ENCODE results near the gene ERVH48-1. TPM values are rescaled to one million over a fixed set of nuclear protein-coding genes. Genes with fewer than 3 reads are reported as not detected.
"Not testable (repeated sequence)": the region's sequence is repeated elsewhere in the genome, so short reads cannot be mapped to it uniquely, and the experiment has no call there.

The ERVH48-1 gene
- total RNA-seq, 1 experiment from 2014 or later, result 37.9 TPM

GRCh38 chr21:42959728-42960127, 34.3 kb upstream of the ERVH48-1 start:
- peaks cover 32% of the 10 kb centered on the region for H3K4me1 ChIP-seq
- ChIA-PET POLR2A (no interaction called here), CTCF (no interaction called here)
- intact Hi-C loops (cut with micrococcal nuclease; ENCODE audit: unreplicated experiment), result no loop called here
- Mint-ChIP-seq H3K36me3 (ENCODE audit: insufficient read depth, unreplicated experiment) (peaks cover 50% of the 10 kb centered on the region), H3K4me1 (ENCODE audit: low read depth, unreplicated experiment) (peaks cover 18% of the 10 kb centered on the region), H3K4me3 (ENCODE audit: unreplicated experiment) (no peak overlapping the region), H3K27ac (ENCODE audit: unreplicated experiment) (peak overlapping the region; percentile 35), H3K27me3 (ENCODE audit: insufficient read depth, unreplicated experiment) (no peaks in the 10 kb centered on the region), H3K9me3 (ENCODE audit: unreplicated experiment) (no peaks in the 10 kb centered on the region)
- no TSS peak for BruUV-seq (replicated peaks)
- H3K9me3 ChIP-seq, result no peaks in the 10 kb centered on the region
- TF ChIP-seq CTCF (IDR thresholded peaks at IDR 0.05; ENCODE audit: insufficient read depth in 1 of 2, low read depth in 1 of 2, low read length in 1 of 2, severe bottlenecking in 1 of 2, unreplicated experiment in 1 of 2), result no peak
- DNase-seq, result no peak
- no peak overlapping the region for H3K4me3 ChIP-seq (ENCODE audit: low read depth, low read length)
- H3K36me3 ChIP-seq (ENCODE audit: control insufficient read depth, insufficient read depth, low read length), result no peaks in the 10 kb centered on the region
- H3K27me3 ChIP-seq (replicated peaks; ENCODE audit: control insufficient read depth, insufficient read depth, low read length), result no peaks in the 10 kb centered on the region

- H3K36me3 Mint-ChIP-seq (ENCODE audit: insufficient read depth, unreplicated experiment), result peaks cover 43% of the 10 kb centered on the region
- H3K4me1 Mint-ChIP-seq (ENCODE audit: low read depth, unreplicated experiment), result peaks cover 17% of the 10 kb centered on the region
- DNase-seq; H3K4me3 ChIP-seq (ENCODE audit: low read depth, low read length); H3K27me3 Mint-ChIP-seq (ENCODE audit: insufficient read depth, unreplicated experiment); H3K9me3 ChIP-seq; H3K27ac Mint-ChIP-seq (ENCODE audit: unreplicated experiment); H3K4me3 Mint-ChIP-seq (ENCODE audit: unreplicated experiment); BruUV-seq (replicated peaks); intact Hi-C loops (cut with micrococcal nuclease; ENCODE audit: unreplicated experiment); H3K9me3 Mint-ChIP-seq (ENCODE audit: unreplicated experiment); H3K36me3 ChIP-seq (ENCODE audit: control insufficient read depth, insufficient read depth, low read length); H3K27me3 ChIP-seq (replicated peaks; ENCODE audit: control insufficient read depth, insufficient read depth, low read length): not testable (repeated sequence)
- H3K4me1 ChIP-seq, result peaks cover 32% of the 10 kb centered on the region
- POLR2A ChIA-PET, result interaction anchor here (0.6 to 0.7 kb wide), 2 partner anchors 16 to 33 kb away, joined by 3 to 7 read pairs; partner anchors contain the start of gene ERVH48-1
- CTCF ChIA-PET, result interaction anchor here (0.7 kb wide), 1 partner anchor 13 kb away, joined by 3 read pairs; no protein-coding TSS in a partner anchor
Measured at GRCh38 chr21:42958122-42958521, 32.7 kb upstream of the ERVH48-1 start.

DNA sequence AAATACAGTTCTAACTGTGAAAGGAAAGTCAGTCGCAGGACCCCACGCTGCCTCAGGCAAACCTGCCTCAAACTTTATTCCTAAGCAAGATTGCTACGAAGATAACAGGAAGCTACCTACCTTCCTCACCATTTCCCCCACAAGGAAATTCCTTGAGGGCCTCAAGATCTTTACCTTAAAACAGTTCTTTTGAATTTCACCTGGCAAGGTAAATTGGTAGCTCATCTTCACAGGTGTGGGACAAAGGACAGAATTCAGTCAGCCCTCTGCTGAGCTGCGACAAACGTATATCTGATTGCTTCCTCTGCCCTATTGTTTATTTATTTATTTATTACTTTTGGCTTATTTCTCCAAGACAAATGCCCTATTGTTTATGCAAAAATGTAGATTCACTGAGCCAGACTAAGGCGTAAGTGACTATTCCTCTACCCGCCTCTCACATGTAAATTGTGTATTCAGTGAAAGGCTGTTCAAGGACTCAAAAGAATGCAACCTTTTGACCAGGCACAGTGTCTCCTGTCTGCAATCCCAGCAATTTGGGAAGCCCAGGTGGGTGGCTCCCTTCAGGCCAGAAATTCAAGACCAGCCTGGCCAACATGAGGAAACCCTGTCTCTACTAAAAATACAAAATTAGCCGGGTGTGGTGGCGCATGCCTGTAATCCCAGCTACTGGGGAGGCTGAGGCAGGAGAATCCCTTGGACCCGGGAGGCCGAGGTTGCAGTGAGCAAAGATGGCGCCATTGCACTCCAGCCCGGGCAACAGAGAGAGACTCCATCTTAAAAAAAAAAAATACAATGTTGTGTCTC, 31.6 kb upstream of the ERVH48-1 start:
- ChIA-PET POLR2A (interaction anchor here (0.6 kb wide), 1 partner anchor 26 kb away, joined by 3 read pairs; no protein-coding TSS in a partner anchor), CTCF (interaction anchor here (1.0 kb wide), 1 partner anchor 17 kb away, joined by 3 read pairs; the partner anchor contains the start of gene PKNOX1)
- no peaks in the 10 kb centered on the region for H3K9me3 Mint-ChIP-seq (ENCODE audit: unreplicated experiment)
- peak; percentile 53 to 69 for DNase-seq
- H3K4me3 ChIP-seq (ENCODE audit: low read depth, low read length), result no peak overlapping the region
- no peaks in the 10 kb centered on the region for H3K36me3 ChIP-seq (ENCODE audit: control insufficient read depth, insufficient read depth, low read length)
- H3K36me3 Mint-ChIP-seq (ENCODE audit: insufficient read depth, unreplicated experiment), result peaks cover 43% of the 10 kb centered on the region
- peak overlapping the region; percentile 25 for H3K4me3 Mint-ChIP-seq (ENCODE audit: unreplicated experiment)
- TSS peak; percentile 38 for BruUV-seq (replicated peaks)
- H3K4me1 ChIP-seq, result peaks cover 27% of the 10 kb centered on the region
- intact Hi-C loops (cut with micrococcal nuclease; ENCODE audit: unreplicated experiment), result no loop called here
- H3K27me3 ChIP-seq (replicated peaks; ENCODE audit: control insufficient read depth, insufficient read depth, low read length), result no peaks in the 10 kb centered on the region
- no peak for TF ChIP-seq CTCF (IDR thresholded peaks at IDR 0.05; ENCODE audit: insufficient read depth in 1 of 2, low read depth in 1 of 2, low read length in 1 of 2, severe bottlenecking in 1 of 2, unreplicated experiment in 1 of 2)
- peak overlapping the region; percentile 91 for H3K27ac Mint-ChIP-seq (ENCODE audit: unreplicated experiment)
- H3K27me3 Mint-ChIP-seq (ENCODE audit: insufficient read depth, unreplicated experiment), result no peaks in the 10 kb centered on the region
- no peaks in the 10 kb centered on the region for H3K9me3 ChIP-seq
- peaks cover 17% of the 10 kb centered on the region for H3K4me1 Mint-ChIP-seq (ENCODE audit: low read depth, unreplicated experiment)

GRCh38 chr21:42951193-42951592, 25.8 kb upstream of the ERVH48-1 start:
- CTCF ChIA-PET; H3K9me3 ChIP-seq; H3K27ac Mint-ChIP-seq (ENCODE audit: unreplicated experiment); H3K4me3 Mint-ChIP-seq (ENCODE audit: unreplicated experiment); H3K36me3 ChIP-seq (ENCODE audit: control insufficient read depth, insufficient read depth, low read length); H3K27me3 ChIP-seq (replicated peaks; ENCODE audit: control insufficient read depth, insufficient read depth, low read length); BruUV-seq (replicated peaks); H3K4me1 ChIP-seq; H3K4me3 ChIP-seq (ENCODE audit: low read depth, low read length); POLR2A ChIA-PET; DNase-seq; intact Hi-C loops (cut with micrococcal nuclease; ENCODE audit: unreplicated experiment); H3K27me3 Mint-ChIP-seq (ENCODE audit: insufficient read depth, unreplicated experiment): not testable (repeated sequence)
- Mint-ChIP-seq H3K36me3 (ENCODE audit: insufficient read depth, unreplicated experiment) (peaks cover 43% of the 10 kb centered on the region), H3K4me1 (ENCODE audit: low read depth, unreplicated experiment) (peaks cover 23% of the 10 kb centered on the region), H3K9me3 (ENCODE audit: unreplicated experiment) (peaks cover 14% of the 10 kb centered on the region)

GRCh38 chr21:42949094-42949755, 23.8 kb upstream of the ERVH48-1 start:
- H3K9me3 ChIP-seq; H3K4me3 ChIP-seq (ENCODE audit: low read depth, low read length); H3K27me3 Mint-ChIP-seq (ENCODE audit: insufficient read depth, unreplicated experiment); CTCF ChIA-PET; H3K27me3 ChIP-seq (replicated peaks; ENCODE audit: control insufficient read depth, insufficient read depth, low read length); H3K36me3 ChIP-seq (ENCODE audit: control insufficient read depth, insufficient read depth, low read length); H3K4me1 ChIP-seq; BruUV-seq (replicated peaks); H3K4me3 Mint-ChIP-seq (ENCODE audit: unreplicated experiment); intact Hi-C loops (cut with micrococcal nuclease; ENCODE audit: unreplicated experiment); POLR2A ChIA-PET; DNase-seq: not testable (repeated sequence)
- H3K9me3 Mint-ChIP-seq (ENCODE audit: unreplicated experiment), result peaks cover 14% of the 10 kb centered on the region
- H3K4me1 Mint-ChIP-seq (ENCODE audit: low read depth, unreplicated experiment), result peaks cover 19% of the 10 kb centered on the region
- H3K27ac Mint-ChIP-seq (ENCODE audit: unreplicated experiment), result peak overlapping the region; percentile 18
- H3K36me3 Mint-ChIP-seq (ENCODE audit: insufficient read depth, unreplicated experiment), result peaks cover 45% of the 10 kb centered on the region

All from Caco-2 (cell line).